22Rv1 (cell line): Measurements from ENCODE around the gene NAT9.

Experiments used
- ZFX ChIP-seq: fragments of 450-650 bp; IDR thresholded peaks from 2 replicates; pipeline ENCODE4 v1.6.1; 2017; ENCODE audit warnings: antibody characterized with exemption, borderline replicate concordance
- TF ChIP-seq, protein P1 (sequence below): fragments of 450-650 bp; IDR thresholded peaks from 2 replicates; pipeline ENCODE4 v1.5.1; 2017; ENCODE audit warnings: mild to moderate bottlenecking

DNA sequence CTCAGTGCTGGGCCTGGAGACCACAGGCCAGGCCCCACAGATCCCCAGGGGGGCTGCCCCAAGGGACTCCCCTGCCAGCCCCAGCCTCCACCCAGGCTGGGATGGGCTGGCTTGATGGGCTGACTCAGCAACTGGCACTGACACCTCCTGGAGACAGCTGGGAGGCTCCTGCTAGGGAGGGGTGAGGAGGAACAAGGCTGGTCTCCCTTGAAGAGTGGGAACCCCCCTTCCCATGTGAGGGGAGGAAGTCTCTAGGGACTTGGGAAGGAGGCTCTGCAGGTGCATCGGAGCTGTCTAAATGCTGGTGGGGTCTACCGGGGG, 17.3 kb downstream of the NAT9 start:
- TF ChIP-seq, protein P1, sequence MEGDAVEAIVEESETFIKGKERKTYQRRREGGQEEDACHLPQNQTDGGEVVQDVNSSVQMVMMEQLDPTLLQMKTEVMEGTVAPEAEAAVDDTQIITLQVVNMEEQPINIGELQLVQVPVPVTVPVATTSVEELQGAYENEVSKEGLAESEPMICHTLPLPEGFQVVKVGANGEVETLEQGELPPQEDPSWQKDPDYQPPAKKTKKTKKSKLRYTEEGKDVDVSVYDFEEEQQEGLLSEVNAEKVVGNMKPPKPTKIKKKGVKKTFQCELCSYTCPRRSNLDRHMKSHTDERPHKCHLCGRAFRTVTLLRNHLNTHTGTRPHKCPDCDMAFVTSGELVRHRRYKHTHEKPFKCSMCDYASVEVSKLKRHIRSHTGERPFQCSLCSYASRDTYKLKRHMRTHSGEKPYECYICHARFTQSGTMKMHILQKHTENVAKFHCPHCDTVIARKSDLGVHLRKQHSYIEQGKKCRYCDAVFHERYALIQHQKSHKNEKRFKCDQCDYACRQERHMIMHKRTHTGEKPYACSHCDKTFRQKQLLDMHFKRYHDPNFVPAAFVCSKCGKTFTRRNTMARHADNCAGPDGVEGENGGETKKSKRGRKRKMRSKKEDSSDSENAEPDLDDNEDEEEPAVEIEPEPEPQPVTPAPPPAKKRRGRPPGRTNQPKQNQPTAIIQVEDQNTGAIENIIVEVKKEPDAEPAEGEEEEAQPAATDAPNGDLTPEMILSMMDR, result no peak
- no peak for TF ChIP-seq ZFX
